Left renal pelvis (tissue), 4 donors: ENCODE results near the gene IQSEC3. TPM values are rescaled to one million over a fixed set of nuclear protein-coding genes. Genes with fewer than 3 reads are reported as not detected.

Source experiments
- DNase-seq, 4 donors: peaks; one replicate each; pipeline ENCODE4 v3.0.0-alpha.2; 2013; ENCODE audit warnings: low read depth in 4 of 4, low spot score in 3 of 4
- polyA plus RNA-seq, 4 donors: library from polyadenylated mRNA; unstranded; fragments of 120-200 nt; gene quantifications; one replicate each; pipeline ENCODE4 v1.2.1, GENCODE V29; 2013; ENCODE audit not compliant: insufficient read length in 4 of 4

The IQSEC3 gene
- polyA plus RNA-seq, 4 donors: 6.4 to 10.5 (median 7.4) TPM

GRCh38 chr12:159156-159782 is 92.7 kb downstream of the IQSEC3 start:
- no peak for DNase-seq

GRCh38 chr12:160858-161257 is 94.3 kb downstream of the IQSEC3 start:
- no peak for DNase-seq

- no peak for DNase-seq
Measured at GRCh38 chr12:161823-162222, 95.3 kb downstream of the IQSEC3 start.

- no peak for DNase-seq
Measured at GRCh38 chr12:162467-163307, 96.1 kb downstream of the IQSEC3 start.

- DNase-seq: no peak
Measured at GRCh38 chr12:163406-163986, 96.9 kb downstream of the IQSEC3 start.

DNA sequence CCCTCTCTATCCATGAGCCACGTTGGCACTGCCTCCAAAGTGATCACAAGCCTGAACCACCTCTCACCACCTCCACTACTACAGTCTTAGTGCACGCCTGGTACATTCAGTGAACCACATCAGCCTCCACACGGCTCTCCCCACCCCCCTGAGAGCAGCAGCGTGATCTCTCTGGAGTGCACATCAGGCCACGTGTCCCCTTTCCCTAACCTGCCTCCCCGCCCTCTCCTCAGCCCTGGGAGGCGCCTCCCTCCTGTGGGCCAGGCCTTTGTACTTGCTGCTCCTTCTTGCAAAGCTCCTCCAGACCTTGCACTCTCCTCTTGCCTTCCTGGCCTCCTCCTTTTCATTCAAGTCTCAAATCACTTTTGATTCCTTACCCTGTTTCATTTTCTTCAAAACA is 97.6 kb downstream of the IQSEC3 start:
- DNase-seq: no peak

- DNase-seq: no peak
Measured at GRCh38 chr12:165862-166368, 99.3 kb downstream of the IQSEC3 start.

GRCh38 chr12:166425-167075 is 100.0 kb downstream of the IQSEC3 start:
- no peak for DNase-seq

DNA sequence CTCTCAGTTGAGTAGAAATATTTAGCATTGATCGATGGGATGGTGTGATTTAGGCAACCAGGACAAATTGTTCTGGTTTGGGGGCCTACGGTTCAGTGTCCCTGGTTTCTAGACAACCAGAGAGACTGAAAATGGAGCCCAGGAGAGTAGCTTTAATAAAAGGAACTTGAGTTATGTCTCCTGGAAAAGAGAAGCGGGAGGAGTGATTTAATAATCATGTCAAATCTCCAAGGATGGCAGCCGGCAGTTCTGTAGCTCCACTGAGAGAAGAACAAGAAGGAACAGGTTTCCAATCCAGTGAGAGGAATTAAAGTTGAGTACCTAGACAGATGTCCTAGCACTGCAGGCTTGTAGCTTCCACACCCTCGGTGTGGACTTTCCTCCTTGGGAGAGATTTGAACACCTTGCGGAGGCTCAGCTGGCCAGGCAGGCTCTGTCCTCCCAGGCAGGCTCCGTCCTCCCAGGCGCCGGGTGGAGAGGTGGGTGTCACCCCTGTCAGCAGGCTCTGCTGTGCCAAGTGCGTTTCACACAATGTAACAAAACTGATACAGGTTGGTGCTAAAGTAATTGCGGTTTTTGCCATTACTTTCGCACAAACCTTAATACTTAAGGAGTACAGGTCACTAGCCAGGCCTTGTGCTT is 101.5 kb downstream of the IQSEC3 start:
- DNase-seq: no peak

DNA sequence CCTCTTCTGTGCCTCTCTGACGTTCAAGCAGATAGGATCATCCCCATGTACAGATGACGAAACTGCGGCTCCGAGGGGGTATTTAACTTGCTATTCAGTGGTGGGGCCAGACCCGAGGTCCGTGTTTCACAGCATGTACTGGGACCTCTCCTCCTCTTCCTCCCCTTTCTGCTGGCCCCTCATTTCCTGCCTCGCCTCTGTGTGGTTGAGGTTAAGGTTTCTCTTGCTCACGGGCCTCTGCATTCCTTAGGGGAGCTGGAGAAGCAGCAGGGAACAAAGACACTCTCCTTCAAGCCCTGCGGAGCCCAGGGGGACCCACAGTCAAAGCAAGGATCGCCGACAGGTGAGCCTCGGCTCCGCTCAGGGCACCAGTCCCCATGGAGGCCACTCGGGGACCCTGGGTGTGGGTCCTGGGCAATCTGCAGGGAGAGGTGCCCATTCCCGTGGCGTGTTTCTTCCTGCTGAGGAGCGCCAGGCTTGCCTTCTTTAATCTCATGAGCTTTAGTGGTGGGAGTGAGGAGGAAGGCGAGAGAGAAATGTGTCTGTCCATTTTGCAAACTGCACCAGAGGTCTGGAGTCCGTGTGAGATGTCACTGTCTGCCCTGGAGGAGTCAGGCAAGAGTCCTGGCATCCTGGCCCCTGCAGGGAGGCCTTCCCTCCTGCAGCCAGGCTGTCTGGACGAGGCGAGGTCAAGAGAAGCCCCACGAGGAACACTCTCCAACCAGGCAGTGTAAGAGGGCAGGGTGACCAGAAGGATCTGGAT is 102.4 kb downstream of the IQSEC3 start:
- DNase-seq: no peak

DNA sequence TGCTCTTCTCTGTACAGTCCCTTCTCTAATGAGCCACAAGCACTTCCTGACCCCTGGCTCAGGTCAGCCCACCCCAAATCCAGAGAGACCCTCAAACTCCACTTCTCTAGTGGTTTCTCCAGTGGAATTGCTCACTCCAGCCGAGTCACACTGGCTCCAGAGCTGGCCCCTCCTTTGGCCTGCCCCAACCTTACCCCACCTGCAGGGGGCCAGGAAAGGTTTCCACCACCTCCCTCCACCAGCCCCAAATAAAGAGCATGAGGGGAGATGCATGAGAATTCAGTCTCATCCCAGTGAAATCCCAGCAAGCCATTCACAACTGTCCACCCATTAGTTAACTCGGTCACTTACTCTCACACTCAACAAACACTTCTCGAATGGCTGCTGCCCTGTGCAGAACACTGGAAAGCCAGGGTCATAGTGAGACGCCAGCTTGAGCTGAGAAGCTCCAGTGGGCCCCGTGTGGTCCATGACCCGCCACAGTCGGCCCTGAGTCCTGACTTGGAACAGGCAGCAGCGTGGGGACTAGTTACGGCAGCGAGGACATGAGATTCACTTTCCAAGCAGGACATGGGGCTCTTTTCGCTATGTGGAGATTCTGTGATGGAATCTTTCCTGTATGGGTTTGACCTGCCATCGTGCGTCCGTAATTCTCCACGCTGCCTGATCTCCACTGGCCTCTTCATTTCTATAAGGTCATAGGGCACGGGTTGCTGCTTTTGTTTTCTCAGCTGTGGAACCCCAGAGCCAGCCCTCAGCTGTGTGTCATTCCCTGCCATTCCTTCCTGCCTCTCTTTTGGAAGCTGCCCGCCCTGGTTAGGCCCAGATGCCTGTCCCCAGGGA is 103.2 kb downstream of the IQSEC3 start:
- DNase-seq: no peak

- DNase-seq: no peak
Measured at GRCh38 chr12:170371-171225, 104.0 kb downstream of the IQSEC3 start.

DNA sequence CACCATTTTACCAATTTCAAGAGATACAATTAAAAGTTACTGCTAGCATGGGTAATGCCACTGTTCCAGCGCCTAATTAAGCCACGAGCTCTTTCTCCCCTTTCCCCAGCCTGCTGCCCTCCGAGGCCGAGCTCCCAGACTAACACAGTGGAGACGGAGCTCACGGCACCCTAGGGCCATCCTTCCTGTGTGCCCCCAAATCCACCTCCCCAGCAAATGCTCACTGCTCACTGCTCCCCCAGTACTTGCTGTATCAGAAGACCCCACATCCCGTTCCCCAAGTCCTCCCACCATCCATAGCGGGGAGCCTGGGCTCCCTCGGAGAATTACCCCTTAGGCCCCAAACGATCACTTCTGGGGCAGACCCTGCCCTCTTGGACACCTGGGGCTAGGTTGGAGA is 104.7 kb downstream of the IQSEC3 start:
- DNase-seq: no peak

GRCh38 chr12:171743-172676 is 105.4 kb downstream of the IQSEC3 start:
- no peak for DNase-seq

DNA sequence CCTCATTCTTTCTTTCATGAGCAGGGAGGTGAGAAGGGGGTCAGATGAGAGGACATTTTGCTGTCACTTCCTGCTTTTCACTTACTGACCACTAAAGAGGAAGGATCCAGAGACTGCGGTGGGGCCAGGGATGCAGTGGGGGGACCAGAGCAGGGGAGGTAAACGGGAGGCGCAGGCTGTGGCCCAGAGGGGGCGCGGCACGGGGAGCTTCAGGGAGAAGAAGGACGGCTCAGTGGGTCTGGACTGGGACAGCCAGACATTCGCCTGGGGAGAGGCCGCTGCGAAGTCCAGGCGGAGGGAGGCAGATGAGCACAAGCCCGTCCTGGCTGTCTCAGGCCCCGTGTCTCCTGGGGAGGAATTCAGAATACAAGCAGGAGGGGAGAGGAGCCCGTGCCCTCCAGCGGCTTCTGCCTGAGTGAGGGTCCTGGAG is 106.2 kb downstream of the IQSEC3 start:
- DNase-seq: no peak

DNA sequence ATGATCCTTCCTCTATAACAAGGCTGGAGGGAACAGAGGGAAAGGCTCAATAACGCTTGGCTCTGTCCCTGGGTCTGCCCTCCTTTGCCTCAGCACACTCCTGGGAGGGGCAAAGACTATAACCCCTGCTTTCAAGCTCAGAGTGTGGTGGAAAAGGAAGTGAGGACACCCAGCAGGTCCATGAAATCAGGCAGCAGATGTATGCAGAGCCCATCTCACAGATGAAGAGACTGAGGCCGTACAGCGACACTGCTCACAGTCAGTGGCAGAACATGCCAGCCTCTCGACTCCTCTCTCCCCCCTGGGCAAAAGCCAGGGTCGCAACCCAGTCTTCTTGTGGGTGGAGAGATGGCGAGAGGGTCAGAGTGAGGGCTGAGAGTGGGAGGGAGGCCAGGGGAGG is 107.6 kb downstream of the IQSEC3 start:
- no peak for DNase-seq

DNA sequence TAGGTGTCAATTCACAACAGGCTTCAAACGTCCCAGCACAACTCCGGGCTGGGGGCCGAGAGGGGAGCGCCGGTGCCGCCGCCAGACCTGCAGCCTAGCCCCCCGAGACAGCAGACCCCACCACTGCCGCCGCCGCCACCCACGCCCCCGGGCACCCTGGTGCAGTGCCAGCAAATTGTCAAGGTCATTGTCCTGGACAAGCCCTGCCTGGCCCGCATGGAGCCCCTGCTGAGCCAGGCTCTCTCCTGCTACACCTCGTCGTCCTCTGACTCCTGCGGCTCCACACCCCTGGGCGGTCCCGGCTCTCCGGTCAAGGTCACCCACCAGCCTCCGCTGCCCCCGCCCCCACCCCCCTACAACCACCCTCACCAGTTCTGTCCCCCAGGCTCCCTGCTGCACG is 108.0 kb downstream of the IQSEC3 start:
- no peak for DNase-seq
